ENCODE results near the gene VWA8. TPM values are rescaled to one million over a fixed set of nuclear protein-coding genes. Genes with fewer than 3 reads are reported as not detected.
"Not testable (repeated sequence)": the region's sequence is repeated elsewhere in the genome, so short reads cannot be mapped to it uniquely, and the experiment has no call there.

The VWA8 gene
- total RNA-seq, 2 experiments from 2014 or later: 13.5 to 14.4 TPM

- Mint-ChIP-seq H3K27ac (no peak overlapping the region), H3K27me3 (no peaks in the 10 kb centered on the region), H3K9me3 (peaks cover 4% of the 10 kb centered on the region), H3K36me3 (ENCODE audit: low read depth) (no peaks in the 10 kb centered on the region), H3K4me1 (peaks cover 10% of the 10 kb centered on the region), H3K4me3 (no peak overlapping the region)
- ChIA-PET POLR2A (interaction anchor here (0.9 kb wide), 1 partner anchor 90 kb away, joined by 3 read pairs; no protein-coding TSS in a partner anchor), CTCF (interaction anchor here (1.0 to 1.3 kb wide), 2 partner anchors 90 to 91 kb away, joined by 3 to 4 read pairs; no protein-coding TSS in a partner anchor)
- no peak for DNase-seq
Observed at GRCh38 chr13:41548910-41549309, 412.0 kb downstream of the VWA8 start.

- ChIA-PET CTCF (interaction anchor here (1.0 kb wide), 1 partner anchor 90 kb away, joined by 3 read pairs; no protein-coding TSS in a partner anchor), POLR2A (no interaction called here)
- Mint-ChIP-seq H3K4me1 (peaks cover 7% of the 10 kb centered on the region), H3K27ac (no peak overlapping the region), H3K4me3 (no peak overlapping the region), H3K9me3 (peaks cover 6% of the 10 kb centered on the region), H3K36me3 (ENCODE audit: low read depth) (no peaks in the 10 kb centered on the region), H3K27me3 (no peaks in the 10 kb centered on the region)
- no peak for DNase-seq
Observed at GRCh38 chr13:41548031-41548430, 412.9 kb downstream of the VWA8 start.

GRCh38 chr13:41547251-41548000, 413.5 kb downstream of the VWA8 start:
- ChIA-PET POLR2A (no interaction called here), CTCF (interaction anchor here (1.0 to 1.3 kb wide), 2 partner anchors 89 to 105 kb away, joined by 3 read pairs; no protein-coding TSS in a partner anchor)
- no peak overlapping the region for H3K27ac Mint-ChIP-seq

GRCh38 chr13:41546372-41547190, 414.3 kb downstream of the VWA8 start:
- POLR2A ChIA-PET: no interaction called here
- no peak overlapping the region for H3K4me3 Mint-ChIP-seq
- H3K9me3 Mint-ChIP-seq: peaks cover 11% of the 10 kb centered on the region
- CTCF ChIA-PET: interaction anchor here (1.3 kb wide), 1 partner anchor 106 kb away, joined by 3 read pairs; no protein-coding TSS in a partner anchor
- no peak for DNase-seq
- no peaks in the 10 kb centered on the region for H3K36me3 Mint-ChIP-seq (ENCODE audit: low read depth)
- peaks cover 7% of the 10 kb centered on the region for H3K4me1 Mint-ChIP-seq
- no peak overlapping the region for H3K27ac Mint-ChIP-seq
- H3K27me3 Mint-ChIP-seq: no peaks in the 10 kb centered on the region

More at GRCh38 chr13:41547251-41548000, 413.5 kb downstream of the VWA8 start:
- Mint-ChIP-seq H3K4me3 (no peak overlapping the region), H3K4me1 (peaks cover 7% of the 10 kb centered on the region), H3K36me3 (ENCODE audit: low read depth) (no peaks in the 10 kb centered on the region), H3K9me3 (peaks cover 10% of the 10 kb centered on the region), H3K27me3 (no peaks in the 10 kb centered on the region)
- DNase-seq: no peak

- H3K27me3 Mint-ChIP-seq: no peaks in the 10 kb centered on the region
- CTCF ChIA-PET: no interaction called here
- no peak overlapping the region for H3K4me3 Mint-ChIP-seq
- POLR2A ChIA-PET: no interaction called here
- DNase-seq: no peak
- H3K36me3 Mint-ChIP-seq (ENCODE audit: low read depth): no peaks in the 10 kb centered on the region
- H3K9me3 Mint-ChIP-seq: peaks cover 11% of the 10 kb centered on the region
- H3K4me1 Mint-ChIP-seq: peaks cover 14% of the 10 kb centered on the region
- H3K27ac Mint-ChIP-seq: no peak overlapping the region
Observed at GRCh38 chr13:41545432-41545707, 415.5 kb downstream of the VWA8 start.

GRCh38 chr13:41543664-41544300, 417.1 kb downstream of the VWA8 start:
- no peak for DNase-seq
- H3K9me3 Mint-ChIP-seq: peaks cover 11% of the 10 kb centered on the region
- H3K4me1 Mint-ChIP-seq: peaks cover 20% of the 10 kb centered on the region
- no peak overlapping the region for H3K4me3 Mint-ChIP-seq
- H3K36me3 Mint-ChIP-seq (ENCODE audit: low read depth): no peaks in the 10 kb centered on the region
- no peaks in the 10 kb centered on the region for H3K27me3 Mint-ChIP-seq
- ChIA-PET POLR2A (no interaction called here), CTCF (no interaction called here)
- H3K27ac Mint-ChIP-seq: no peak overlapping the region

- CTCF ChIA-PET; H3K36me3 Mint-ChIP-seq (ENCODE audit: low read depth); H3K27ac Mint-ChIP-seq; H3K27me3 Mint-ChIP-seq; POLR2A ChIA-PET; H3K4me3 Mint-ChIP-seq; DNase-seq: not testable (repeated sequence)
- H3K4me1 Mint-ChIP-seq: peaks cover 20% of the 10 kb centered on the region
- H3K9me3 Mint-ChIP-seq: peaks cover 11% of the 10 kb centered on the region
Observed at GRCh38 chr13:41542799-41543198, 418.1 kb downstream of the VWA8 start.

- peaks cover 20% of the 10 kb centered on the region for H3K4me1 Mint-ChIP-seq
- no peak overlapping the region for H3K4me3 Mint-ChIP-seq
- no peak overlapping the region for H3K27ac Mint-ChIP-seq
- CTCF ChIA-PET: no interaction called here
- POLR2A ChIA-PET: no interaction called here
- no peaks in the 10 kb centered on the region for H3K36me3 Mint-ChIP-seq (ENCODE audit: low read depth)
- no peak for DNase-seq
- H3K9me3 Mint-ChIP-seq: peaks cover 11% of the 10 kb centered on the region
- H3K27me3 Mint-ChIP-seq: peaks cover 3% of the 10 kb centered on the region
Observed at GRCh38 chr13:41542281-41542680, 418.6 kb downstream of the VWA8 start.

GRCh38 chr13:41541142-41541938, 419.6 kb downstream of the VWA8 start:
- H3K27me3 Mint-ChIP-seq: peaks cover 3% of the 10 kb centered on the region
- CTCF ChIA-PET: no interaction called here
- H3K9me3 Mint-ChIP-seq: peaks cover 11% of the 10 kb centered on the region
- H3K4me3 Mint-ChIP-seq: no peak overlapping the region
- DNase-seq: no peak
- H3K27ac Mint-ChIP-seq: no peak overlapping the region
- no peaks in the 10 kb centered on the region for H3K36me3 Mint-ChIP-seq (ENCODE audit: low read depth)
- peaks cover 18% of the 10 kb centered on the region for H3K4me1 Mint-ChIP-seq
- POLR2A ChIA-PET: no interaction called here

- H3K27me3 Mint-ChIP-seq; H3K4me3 Mint-ChIP-seq; H3K27ac Mint-ChIP-seq; H3K36me3 Mint-ChIP-seq (ENCODE audit: low read depth); POLR2A ChIA-PET; CTCF ChIA-PET: not testable (repeated sequence)
- H3K9me3 Mint-ChIP-seq: peaks cover 11% of the 10 kb centered on the region
- peak; percentile 53 for DNase-seq
- peaks cover 14% of the 10 kb centered on the region for H3K4me1 Mint-ChIP-seq
Observed at GRCh38 chr13:41540240-41540639, 420.7 kb downstream of the VWA8 start.

- Mint-ChIP-seq H3K4me3 (no peak overlapping the region), H3K27me3 (peaks cover 3% of the 10 kb centered on the region), H3K36me3 (ENCODE audit: low read depth) (no peaks in the 10 kb centered on the region), H3K4me1 (no peaks in the 10 kb centered on the region), H3K27ac (no peak overlapping the region), H3K9me3 (no peaks in the 10 kb centered on the region)
- ChIA-PET POLR2A (no interaction called here), CTCF (interaction anchor here (0.6 kb wide), 1 partner anchor 10 kb away, joined by 3 read pairs; no protein-coding TSS in a partner anchor)
- no peak for DNase-seq
Observed at GRCh38 chr13:41533266-41534052, 427.4 kb downstream of the VWA8 start.

- CTCF ChIA-PET: interaction anchor here (0.5 kb wide), 1 partner anchor 22 kb away, joined by 4 read pairs; no protein-coding TSS in a partner anchor
Observed at GRCh38 chr13:41528021-41528420, 432.9 kb downstream of the VWA8 start.

More at GRCh38 chr13:41528021-41528420, 432.9 kb downstream of the VWA8 start:
- Mint-ChIP-seq H3K36me3 (ENCODE audit: low read depth) (no peaks in the 10 kb centered on the region), H3K27me3 (no peaks in the 10 kb centered on the region), H3K9me3 (peaks cover 3% of the 10 kb centered on the region), H3K4me3 (no peak overlapping the region), H3K4me1 (no peaks in the 10 kb centered on the region), H3K27ac (no peak overlapping the region)
- DNase-seq: no peak
- POLR2A ChIA-PET: no interaction called here
